ENCODE measurements around the gene IL13.

IL13 gene

DNA sequence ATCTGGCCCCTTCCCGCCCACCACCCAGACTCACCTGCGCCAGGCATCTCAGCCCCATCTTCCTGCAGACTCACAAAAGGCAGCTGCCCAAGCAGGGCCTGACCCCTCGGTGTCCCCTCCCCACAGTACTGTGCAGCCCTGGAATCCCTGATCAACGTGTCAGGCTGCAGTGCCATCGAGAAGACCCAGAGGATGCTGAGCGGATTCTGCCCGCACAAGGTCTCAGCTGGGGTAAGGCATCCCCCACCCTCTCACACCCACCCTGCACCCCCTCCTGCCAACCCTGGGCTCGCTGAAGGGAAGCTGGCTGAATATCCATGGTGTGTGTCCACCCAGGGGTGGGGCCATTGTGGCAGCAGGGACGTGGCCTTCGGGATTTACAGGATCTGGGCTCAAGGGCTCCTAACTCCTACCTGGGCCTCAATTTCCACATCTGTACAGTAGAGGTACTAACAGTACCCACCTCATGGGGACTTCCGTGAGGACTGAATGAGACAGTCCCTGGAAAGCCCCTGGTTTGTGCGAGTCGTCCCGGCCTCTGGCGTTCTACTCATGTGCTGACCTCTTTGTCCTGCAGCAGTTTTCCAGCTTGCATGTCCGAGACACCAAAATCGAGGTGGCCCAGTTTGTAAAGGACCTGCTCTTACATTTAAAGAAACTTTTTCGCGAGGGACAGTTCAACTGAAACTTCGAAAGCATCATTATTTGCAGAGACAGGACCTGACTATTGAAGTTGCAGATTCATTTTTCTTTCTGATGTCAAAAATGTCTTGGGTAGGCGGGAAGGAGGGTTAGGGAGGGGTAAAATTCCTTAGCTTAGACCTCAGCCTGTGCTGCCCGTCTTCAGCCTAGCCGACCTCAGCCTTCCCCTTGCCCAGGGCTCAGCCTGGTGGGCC, 1.9 kb downstream of the IL13 start:
- POLR2A ChIA-PET = no interaction called here
- CTCF ChIA-PET = interaction anchor here (0.7 kb wide), 1 partner anchor 13 kb away, joined by 4 read pairs; no protein-coding TSS in a partner anchor
- TF ChIP-seq FOXM1 (IDR thresholded peaks at IDR 0.05; ENCODE audit: borderline replicate concordance) = no peak
- TF ChIP-seq, protein P1, sequence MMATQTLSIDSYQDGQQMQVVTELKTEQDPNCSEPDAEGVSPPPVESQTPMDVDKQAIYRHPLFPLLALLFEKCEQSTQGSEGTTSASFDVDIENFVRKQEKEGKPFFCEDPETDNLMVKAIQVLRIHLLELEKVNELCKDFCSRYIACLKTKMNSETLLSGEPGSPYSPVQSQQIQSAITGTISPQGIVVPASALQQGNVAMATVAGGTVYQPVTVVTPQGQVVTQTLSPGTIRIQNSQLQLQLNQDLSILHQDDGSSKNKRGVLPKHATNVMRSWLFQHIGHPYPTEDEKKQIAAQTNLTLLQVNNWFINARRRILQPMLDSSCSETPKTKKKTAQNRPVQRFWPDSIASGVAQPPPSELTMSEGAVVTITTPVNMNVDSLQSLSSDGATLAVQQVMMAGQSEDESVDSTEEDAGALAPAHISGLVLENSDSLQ (IDR thresholded peaks at IDR 0.05) = no peak
- DNase-seq (ENCODE audit: extremely low spot score) = no peak

DNA sequence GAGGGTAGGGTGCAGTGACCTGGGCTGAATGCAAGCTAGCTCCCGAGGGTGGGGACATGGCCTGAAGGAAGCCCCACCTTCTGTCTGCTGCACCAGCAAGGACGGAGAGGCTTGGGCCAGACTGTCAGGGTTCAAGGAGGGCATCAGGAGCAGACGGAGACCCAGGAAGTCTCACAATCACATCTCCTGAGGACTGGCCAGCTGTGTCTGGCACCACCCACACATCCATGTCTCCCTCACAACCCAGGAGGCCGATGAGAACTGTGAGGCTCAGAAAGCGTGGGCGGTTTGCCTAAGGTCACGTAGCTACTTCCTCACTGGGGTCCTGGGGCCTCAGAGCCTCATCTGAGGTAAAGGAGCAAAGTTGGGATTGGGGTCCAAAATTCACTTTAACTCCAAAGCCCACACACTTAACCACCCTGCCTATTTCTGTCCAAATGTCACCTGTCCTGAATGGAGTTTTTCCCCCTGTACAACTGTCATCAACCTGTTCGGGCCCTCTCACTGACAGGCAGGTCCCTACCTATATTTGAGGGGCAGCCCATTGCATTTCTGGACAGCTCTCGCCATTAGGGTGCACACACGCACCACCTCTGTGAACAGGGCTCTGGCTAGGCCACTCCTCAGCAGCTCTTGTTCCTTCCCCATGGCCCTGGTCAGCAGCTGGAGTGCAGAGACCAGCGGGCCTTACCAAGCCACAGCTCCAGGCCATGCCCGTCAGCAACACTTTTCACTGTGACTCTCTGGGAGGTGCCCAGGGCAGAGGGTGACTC, 3.4 kb downstream of the IL13 start:
- ChIA-PET POLR2A (no interaction called here), CTCF (interaction anchor here (1.1 kb wide), 1 partner anchor 159 kb away, joined by 3 read pairs; no protein-coding TSS in a partner anchor)
- DNase-seq (ENCODE audit: extremely low spot score) = no peak
- TF ChIP-seq, protein P1 (IDR thresholded peaks at IDR 0.05) = no peak
- TF ChIP-seq TARDBP (IDR thresholded peaks at IDR 0.05) (no peak), FOXM1 (IDR thresholded peaks at IDR 0.05; ENCODE audit: borderline replicate concordance) (no peak), CTBP1 (IDR thresholded peaks at IDR 0.05; ENCODE audit: borderline replicate concordance) (no peak), ELF4 (IDR thresholded peaks at IDR 0.05) (no peak), ZNF384 (IDR thresholded peaks at IDR 0.05) (no peak), SUZ12 (IDR thresholded peaks at IDR 0.05) (no peak), NFRKB (IDR thresholded peaks at IDR 0.05) (no peak), FOXK2 (IDR thresholded peaks at IDR 0.05) (no peak), SP1 (IDR thresholded peaks at IDR 0.05) (no peak), LEF1 (IDR thresholded peaks at IDR 0.05; ENCODE audit: borderline replicate concordance) (no peak), BHLHE40 (IDR thresholded peaks at IDR 0.05; ENCODE audit: borderline replicate concordance) (no peak), HDGF (IDR thresholded peaks at IDR 0.05; ENCODE audit: borderline replicate concordance) (no peak), FOXA1 (IDR thresholded peaks at IDR 0.05) (no peak), L3MBTL2 (conservative IDR thresholded peaks at IDR 0.05) (no peak), ARNT (IDR thresholded peaks at IDR 0.05) (no peak)

DNA sequence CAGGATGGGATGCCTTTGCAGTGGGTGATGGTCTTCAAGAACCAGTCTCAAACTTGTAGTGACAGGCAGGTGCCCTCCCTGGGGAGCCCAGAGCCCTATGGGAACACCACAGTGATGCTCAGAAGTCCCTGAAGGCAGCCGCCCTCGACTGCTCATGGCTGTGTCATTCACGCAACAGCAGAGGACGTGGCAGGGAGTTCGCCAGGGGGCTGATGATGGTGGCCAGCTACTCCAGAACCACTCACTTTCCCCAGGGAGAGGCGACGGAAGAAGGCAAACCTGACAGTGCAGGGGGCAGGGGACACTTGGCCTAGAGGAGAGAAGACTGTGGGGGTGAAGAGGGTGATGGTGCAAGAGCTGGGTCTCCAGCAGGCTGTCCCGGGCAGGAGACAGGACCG, 4.0 kb downstream of the IL13 start:
- no peak for DNase-seq (ENCODE audit: extremely low spot score)
- TF ChIP-seq ARNT (IDR thresholded peaks at IDR 0.05) (no peak), CTBP1 (IDR thresholded peaks at IDR 0.05; ENCODE audit: borderline replicate concordance) (no peak), ZNF384 (IDR thresholded peaks at IDR 0.05) (no peak)
- POLR2A ChIA-PET = no interaction called here
- CTCF ChIA-PET = no interaction called here

DNA sequence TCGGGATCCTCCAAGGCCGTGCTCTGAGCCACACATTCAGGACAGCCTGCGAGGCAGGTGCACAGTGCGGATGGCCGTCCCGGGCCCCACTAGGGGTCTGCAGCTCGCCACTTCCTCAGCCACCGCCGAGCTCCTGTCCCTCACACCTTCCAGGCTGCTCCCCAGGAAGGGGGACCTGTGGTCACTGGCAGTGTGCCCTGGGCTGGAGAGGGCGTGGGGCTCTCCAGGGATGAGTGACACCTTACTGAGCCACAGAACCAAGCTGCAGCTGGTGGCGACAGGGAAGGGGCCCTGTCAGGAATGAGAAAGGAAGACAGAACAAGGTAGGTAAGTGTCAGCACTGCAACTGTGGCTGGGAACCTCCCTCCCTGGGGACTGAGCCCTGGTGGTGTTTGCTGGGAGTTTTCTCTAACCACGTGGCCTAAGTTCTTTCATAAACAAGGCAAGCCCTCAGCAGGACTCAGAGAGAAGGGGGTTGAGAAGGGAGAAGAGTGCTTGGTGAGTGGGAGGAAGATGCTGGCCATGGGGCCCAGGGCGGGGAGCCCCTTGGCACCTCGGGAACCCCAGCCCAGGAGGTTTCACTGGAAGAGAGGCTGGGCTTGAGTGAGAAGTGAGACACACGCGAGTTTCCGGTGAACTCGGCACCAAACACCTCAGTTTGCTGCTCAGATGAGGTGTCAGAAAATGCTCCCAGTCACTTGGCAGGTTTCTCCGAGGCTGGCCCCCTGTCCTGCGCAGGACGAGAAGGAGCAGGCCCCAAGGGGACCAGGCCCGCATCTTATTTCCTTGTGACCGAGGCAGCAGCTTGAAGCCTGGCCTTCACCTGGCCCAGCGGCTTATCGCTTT, 5.2 kb downstream of the IL13 start:
- ChIA-PET CTCF (no interaction called here), POLR2A (no interaction called here)
- TF ChIP-seq TARDBP (IDR thresholded peaks at IDR 0.05) = no peak
- TF ChIP-seq, protein P1 (IDR thresholded peaks at IDR 0.05) = 0 out of 2 replicates have a peak, but pooled peaks have one; percentile 12
- DNase-seq (ENCODE audit: extremely low spot score) = peak; percentile 46

DNA sequence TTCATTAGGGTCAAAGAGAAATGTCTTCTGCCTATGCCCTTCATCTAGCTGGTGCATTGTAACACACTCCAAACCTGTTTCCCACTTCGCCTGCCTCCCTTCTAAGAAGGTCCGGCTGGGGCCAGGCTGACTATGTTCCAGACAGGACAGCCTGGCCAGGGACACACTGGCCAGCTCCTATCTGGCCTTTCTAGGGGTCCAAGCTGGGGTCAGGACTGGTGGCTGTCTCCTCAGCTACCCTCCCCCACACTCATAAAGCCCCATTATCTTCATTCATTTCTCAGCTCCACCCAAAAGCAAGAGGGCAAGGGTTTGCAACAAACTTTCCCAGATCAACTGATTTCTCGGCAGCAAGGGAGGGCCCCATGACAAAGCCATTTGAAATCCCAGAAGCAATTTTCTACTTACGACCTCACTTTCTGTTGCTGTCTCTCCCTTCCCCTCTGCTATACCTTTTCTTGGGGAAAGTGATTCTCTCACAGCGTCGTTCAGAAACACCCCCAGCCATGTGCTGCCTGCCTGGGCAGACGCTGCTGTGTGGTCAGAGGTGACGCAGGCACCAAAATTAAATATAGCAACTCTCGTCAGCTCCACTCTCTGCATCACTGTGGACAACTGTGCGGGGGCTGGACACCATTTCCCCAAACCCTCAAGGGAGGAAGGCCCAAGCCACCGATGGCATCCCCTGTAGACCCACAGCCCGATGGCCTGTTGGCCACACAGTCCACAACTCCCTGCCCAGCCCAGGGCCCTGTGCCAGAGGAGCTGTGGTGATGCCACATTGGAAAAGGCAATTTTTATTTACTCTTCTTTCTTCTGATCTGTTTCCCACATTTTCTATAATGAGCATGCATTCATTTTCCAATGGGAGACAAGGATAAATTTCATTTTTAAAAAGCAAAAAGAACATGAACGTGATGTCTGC, 6.1 kb downstream of the IL13 start:
- DNase-seq (ENCODE audit: extremely low spot score) = no peak
- ChIA-PET CTCF (interaction anchor here (1.0 kb wide), 1 partner anchor 202 kb away, joined by 4 read pairs; the partner anchor contains the start of gene GDF9), POLR2A (no interaction called here)
- TF ChIP-seq L3MBTL2 (conservative IDR thresholded peaks at IDR 0.05) (no peak), FOXA1 (IDR thresholded peaks at IDR 0.05) (no peak), HDGF (IDR thresholded peaks at IDR 0.05; ENCODE audit: borderline replicate concordance) (no peak), BHLHE40 (IDR thresholded peaks at IDR 0.05; ENCODE audit: borderline replicate concordance) (no peak), ZNF384 (IDR thresholded peaks at IDR 0.05) (no peak), FOXM1 (IDR thresholded peaks at IDR 0.05; ENCODE audit: borderline replicate concordance) (no peak), CTBP1 (IDR thresholded peaks at IDR 0.05; ENCODE audit: borderline replicate concordance) (no peak), NFRKB (IDR thresholded peaks at IDR 0.05) (no peak), ARNT (IDR thresholded peaks at IDR 0.05) (no peak), LEF1 (IDR thresholded peaks at IDR 0.05; ENCODE audit: borderline replicate concordance) (no peak), SP1 (IDR thresholded peaks at IDR 0.05) (no peak), ELF4 (IDR thresholded peaks at IDR 0.05) (no peak), TARDBP (IDR thresholded peaks at IDR 0.05) (no peak), FOXK2 (IDR thresholded peaks at IDR 0.05) (no peak), SUZ12 (IDR thresholded peaks at IDR 0.05) (no peak)
- TF ChIP-seq, protein P1 (IDR thresholded peaks at IDR 0.05) = no peak
